Embryonic facial prominence (tissue), 1 donor: Measurements from ENCODE around the gene ZNF385B.

Experiments
- DNase-seq: peaks from one replicate; pipeline ENCODE4 v3.0.0-alpha.2; 2016; ENCODE audit errors: extremely low spot score

Gene ZNF385B

DNA sequence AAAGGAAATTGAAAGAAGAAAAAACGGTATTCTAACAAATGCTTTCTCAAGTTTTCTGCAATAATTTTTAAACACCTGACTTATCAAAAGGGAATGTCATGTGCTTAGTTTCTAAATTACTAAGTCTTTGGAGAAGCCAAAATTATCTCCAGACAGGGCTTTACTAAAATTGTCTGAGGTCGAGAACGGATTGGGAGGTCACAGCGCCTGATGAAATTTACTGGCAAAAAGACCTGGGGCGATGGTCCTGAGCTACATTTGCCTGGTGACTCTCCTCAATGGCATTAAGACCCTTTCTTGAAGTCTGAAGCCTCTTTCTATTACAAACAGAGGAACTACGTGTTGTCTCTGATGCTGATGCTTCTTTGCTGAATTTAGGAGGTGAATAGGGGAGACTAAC, 305.0 kb downstream of the ZNF385B start:
- DNase-seq, result no peak

DNA sequence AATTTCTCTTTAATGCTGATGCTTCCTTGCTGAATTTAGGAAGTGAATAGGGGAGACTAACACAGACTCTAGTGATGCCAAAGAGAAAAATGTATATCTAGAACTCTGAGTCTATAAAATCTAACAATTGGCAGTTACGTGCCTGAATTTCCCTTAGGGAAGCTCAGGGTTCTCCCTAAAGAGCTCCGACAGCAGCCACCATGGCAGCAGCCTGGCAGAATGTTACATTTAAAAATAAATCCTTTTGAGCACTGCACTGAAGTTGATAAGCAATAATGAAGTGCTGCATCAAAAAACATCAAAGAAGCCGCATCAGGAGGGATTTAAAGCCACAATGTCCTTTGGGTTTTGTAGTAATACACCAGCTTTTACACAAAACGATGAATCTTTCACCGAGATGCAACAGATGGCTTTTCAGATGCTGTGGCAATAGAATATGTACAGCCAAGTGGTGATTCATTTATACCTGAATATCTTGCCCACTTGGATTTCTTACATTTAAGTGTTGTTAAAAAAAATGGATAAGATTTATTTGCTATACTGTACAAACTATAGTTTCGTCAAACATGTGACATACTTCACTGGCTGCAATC, 305.6 kb downstream of the ZNF385B start:
- no peak for DNase-seq

DNA sequence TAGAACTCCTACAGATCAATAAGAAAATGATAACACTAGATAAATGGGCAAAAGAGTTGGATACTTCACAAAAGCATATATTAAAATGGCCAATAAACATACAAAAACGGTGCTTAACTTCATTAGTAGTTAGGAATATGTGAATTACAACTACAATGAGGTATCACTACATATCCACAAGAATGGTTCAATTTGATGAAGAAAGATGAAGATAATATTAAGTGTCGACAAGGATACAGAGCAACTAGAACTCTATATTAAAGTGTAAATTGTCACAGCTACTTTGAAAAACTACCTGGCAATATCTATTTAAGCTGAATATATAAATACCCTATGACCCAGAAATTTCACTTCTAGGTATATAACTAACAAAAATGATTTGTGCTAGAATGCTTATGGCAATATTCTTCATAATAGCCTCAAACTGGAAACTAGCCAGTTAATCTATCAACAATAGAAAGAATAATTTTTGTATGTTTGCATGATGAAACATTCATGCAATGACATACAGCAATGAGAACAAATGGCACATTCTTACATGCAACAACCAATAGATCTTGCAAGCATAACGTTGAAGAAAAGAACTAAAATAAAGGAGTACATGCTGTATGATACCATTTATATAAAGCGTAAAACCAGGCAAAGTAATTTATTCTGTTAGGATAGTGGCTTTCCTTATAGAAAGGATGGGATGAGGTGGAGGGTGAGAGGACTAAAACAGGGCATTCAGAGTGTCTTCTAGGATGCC, 306.6 kb downstream of the ZNF385B start:
- DNase-seq, result no peak

DNA sequence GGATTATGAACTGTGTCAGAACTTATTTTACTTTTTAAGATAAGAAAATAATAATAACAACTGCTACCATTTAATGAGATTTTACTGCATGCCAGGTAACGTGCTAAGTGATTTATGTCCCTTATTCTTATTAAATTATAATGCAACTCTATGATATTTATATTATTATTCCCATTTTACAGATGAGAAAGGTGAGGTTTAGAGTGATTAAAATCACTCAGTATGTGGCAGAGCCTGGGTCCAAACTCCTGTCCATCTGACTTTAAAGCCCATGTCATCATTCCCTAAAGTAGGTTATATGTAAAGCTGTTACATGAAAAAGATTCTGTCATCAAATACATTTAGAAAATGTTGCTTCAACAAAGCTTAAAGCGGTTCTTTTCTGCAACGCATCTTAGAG, 308.0 kb downstream of the ZNF385B start:
- no peak for DNase-seq

DNA sequence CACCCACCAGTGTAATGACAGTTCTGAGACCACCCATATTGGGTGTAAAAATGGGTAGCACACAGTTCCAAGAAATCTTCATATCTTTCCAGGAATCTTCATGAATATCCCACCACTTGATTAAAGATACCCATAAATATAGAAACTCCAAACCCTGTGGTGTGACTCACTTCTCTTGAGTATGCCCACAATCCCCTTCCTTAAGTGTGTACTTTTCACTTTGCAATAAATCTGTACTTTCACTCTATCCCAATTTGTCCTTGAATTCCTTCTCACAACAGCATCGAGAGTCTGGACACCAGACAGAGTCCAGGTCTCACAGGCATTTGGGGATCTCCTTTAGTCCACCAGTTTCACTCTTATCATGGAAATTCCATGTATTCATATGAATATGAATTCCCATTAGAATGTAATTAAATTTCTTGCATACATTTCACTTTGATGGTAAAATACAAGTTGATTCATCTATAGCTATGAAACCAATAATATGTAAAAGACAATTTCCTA, 309.8 kb downstream of the ZNF385B start:
- no peak for DNase-seq

DNA sequence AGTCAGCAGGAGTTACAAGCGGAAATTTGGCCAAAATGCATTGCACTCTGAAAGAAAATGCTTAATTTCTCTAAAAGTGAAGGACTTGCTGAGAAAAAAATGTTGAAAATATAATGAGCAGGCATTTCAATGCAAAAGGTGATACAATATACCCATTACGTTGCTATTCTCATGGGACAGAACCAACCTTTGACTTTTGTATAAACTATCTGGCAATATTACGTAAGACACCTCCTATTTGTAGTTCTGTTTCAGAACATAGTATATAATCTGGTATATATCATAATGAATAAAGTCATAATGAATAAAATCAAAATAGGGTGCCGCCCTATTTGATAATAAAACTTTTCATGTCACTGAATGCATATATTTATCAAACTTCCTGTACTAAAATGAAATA, 310.6 kb downstream of the ZNF385B start:
- DNase-seq, result no peak

DNA sequence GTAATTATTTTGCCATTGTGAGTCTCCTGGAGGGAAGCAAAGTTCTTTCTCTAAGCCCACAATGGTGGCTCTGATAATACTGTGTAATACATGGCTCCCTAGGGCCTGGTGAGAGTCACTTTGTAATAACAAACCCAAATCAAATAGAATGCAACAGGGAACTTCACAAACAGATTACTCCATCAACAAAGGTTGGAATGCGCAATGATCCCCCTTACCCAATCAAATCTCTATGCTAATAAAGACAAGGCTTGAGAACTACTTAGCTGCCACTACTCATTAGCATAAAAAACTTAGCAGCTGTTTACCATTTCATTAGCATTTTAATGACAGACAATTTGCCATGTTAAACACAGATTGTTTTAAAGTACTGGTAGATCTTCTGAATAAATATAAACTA, 311.2 kb downstream of the ZNF385B start:
- no peak for DNase-seq

DNA sequence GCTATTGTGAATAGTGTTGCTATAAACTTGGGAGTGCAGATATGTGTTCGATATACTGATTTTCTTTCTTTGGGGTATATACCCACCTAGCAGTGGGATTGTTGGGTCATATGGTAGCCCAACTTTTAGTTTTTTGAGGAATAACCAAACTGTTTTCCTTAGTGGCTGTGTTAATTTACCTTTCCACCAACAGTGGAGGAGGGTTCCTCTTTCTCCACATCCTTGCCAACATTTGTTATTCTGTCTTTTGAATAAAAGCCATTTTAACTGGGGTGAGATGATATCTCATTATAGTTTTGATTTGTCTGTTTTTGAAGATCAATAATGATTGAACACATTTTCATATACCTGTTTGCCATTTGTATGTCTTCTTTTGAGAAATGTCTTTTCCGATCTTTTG, 314.8 kb downstream of the ZNF385B start:
- no peak for DNase-seq

DNA sequence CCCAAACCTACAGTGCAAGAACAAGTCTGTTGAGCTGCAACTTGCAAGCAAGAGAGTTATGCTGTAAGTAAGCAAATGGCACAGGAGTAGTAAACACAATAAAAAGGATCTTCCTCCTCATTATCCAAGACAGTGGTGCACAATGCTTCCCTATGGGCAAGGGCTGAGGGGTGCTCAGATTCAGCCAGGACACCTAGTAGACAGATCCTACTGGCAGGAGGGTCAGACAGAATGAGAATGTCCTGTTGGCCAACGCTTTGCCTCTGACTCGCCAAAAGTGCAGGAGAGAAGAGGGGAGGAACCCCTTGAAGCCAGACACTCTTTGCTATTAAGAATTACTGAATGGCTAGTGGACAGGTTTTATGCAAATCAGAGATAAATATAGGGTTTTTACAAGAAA, 316.4 kb downstream of the ZNF385B start:
- no peak for DNase-seq

DNA sequence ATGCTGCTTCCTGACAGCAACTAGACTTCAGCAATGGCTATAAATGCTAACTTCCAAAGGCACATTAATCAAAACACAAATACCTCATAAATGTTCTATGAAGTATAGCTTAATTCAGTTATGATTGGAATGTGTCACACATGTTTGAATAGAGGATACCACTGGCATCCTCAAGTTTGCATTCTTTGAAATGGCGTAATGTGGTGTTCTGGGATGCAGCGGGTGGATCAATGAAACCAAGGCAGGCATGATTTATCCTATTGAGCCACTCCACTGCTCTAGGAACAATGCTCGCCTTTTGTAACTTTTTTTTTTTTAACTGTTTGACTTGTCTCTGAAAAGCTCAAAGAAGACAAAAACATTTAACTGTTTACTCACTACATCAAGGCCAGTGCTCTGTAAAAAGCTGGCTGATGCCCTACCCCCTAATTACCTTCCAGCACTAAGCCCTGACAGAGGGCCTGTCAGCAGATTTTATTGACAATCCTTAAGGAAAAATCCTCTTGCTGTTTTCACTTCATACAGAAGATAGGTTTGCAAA, 318.0 kb downstream of the ZNF385B start:
- no peak for DNase-seq

DNA sequence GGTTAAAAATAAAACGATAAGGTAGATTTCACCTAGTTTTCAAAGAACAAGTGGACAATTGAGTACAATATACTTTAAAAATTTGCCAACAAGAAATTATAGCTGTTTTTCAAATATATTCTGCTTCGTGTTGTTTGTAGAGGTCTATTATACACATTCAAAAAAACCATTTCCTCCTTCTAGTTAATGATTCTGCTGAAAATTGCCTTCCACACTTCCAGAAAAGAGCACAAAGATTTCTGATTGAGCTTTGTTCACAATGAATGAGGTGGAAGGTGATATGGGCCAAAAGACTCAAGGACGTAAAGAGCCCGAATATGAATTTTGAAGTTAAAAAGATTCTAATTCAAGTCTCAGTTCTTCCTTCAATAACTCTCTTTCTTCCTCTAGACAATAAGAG, 319.8 kb downstream of the ZNF385B start:
- no peak for DNase-seq

DNA sequence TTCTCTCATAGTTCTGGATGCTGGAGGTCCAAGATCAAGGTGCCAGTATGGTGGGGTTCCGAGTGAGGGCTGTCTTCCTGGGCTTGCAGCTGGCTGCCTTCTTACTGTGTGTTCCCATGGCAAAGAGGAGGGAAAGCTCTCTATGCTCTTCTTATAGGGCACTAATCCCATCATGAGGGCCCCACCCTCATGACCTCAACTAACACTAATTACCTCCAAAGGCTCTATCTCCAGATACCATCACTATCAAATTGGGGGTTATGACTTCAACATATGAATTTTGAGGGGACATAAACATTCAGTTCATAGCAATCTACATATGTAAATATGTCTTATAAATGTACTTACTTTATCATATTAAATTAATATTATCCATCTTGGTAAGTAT, 322.3 kb downstream of the ZNF385B start:
- no peak for DNase-seq

DNA sequence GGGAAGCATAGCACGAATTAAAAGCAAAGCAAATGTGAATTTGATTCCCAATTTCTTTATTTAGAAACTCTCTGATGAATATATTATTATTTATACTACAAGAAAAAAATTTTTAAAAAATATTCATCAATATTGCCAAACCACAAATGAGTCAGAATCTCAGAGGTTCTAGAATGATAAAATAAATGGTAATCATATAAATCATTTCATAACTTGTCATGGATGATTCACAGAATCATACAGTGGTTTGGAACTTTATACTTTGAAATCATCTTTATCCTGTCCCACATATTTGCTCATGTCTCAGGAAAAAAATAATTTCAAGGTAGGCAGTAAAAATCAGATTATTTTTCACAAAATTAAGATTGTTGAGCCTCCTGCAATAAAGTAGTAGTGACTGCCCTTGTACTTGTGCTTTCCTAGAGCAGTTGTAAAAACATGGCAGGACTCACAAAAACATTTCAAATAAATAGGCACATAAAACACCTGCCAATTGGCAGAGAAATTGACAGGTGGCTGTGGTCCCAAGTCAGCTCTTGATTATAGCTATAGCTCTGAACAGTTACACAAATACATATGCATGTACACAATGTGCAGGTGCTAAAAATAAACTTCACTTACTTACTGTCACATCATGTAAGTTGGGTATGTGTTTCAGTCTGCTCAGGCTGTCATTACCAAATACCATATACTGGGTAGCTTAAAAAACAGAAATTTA, 322.8 kb downstream of the ZNF385B start:
- no peak for DNase-seq

DNA sequence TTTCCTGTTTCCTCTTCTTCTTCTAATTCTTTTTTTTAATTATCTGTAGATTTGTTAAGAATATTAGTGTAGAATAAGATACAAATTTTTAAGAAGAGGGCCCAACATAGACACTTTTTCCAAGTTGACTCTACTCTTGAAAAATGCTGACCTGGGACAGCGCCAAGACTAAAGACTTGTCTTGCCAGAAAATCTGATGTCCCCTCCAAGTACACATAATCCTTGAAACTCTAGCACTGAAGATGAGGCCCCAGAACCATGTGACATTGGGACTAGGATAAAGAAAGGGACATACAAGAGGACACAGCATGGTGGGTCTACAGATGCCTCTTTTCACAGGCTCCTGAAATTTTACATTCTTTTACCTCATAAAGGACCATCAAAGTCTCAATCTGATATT, 325.2 kb downstream of the ZNF385B start:
- no peak for DNase-seq

DNA sequence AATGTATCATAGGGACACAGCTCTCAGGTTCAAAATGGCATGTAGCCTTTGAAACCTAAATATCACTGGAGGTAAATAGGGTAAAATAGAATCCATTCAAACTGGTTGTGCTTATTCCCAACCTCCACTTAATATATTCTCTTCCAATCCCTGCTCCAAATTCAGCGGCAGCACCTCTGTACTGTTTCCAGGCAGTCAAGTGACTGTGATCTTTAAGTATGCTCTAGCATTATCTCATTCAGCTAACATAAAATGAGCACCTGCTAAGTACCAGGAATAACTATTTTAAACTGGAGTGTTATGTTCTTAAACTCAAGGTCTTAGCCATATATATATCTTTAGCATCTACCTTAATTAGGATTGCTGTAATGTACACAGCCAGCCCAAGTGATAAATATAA, 327.5 kb downstream of the ZNF385B start:
- no peak for DNase-seq

DNA sequence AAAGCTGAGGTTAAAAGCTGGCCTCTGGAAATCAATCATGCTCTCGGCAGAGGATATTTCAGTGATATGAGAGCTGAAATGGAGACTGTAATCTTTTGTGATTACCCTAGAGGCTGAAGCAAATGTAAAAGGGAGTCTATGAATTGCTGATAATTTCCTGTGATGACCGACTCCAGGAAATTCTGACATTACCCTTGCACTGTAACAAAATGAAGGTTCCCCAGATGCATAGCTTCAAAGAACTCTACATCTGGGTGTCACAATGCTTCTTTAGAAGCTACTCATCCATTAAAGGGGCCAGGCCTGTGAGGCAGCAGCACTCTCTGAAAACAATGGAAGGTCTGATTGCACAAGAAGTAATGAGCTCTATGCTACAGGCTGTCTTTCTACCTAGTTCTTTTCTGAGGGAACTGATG, 328.5 kb downstream of the ZNF385B start:
- no peak for DNase-seq

DNA sequence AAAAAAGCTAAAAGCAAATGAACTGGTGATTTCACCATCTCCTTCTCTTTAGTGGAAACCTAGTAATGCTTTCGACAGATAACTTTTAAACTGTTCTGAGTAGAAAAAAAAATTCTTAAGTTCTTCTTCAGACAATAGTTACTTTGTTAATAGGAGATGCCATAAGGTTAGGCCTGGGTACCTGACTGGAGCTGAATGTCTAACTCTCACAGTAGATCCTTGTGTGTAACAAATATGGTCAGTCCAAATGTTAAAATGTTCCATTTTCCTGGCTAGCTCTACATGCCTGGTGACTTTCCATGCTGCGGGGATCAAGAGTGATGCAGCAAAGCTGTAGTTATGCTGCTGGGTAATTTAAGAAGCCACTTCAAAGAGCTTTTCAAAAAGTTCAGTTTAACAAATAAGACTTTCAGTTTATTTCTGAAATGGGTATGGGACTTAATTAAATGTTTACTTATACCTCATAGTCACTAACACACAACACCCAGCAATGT, 332.8 kb downstream of the ZNF385B start:
- DNase-seq, result no peak

DNA sequence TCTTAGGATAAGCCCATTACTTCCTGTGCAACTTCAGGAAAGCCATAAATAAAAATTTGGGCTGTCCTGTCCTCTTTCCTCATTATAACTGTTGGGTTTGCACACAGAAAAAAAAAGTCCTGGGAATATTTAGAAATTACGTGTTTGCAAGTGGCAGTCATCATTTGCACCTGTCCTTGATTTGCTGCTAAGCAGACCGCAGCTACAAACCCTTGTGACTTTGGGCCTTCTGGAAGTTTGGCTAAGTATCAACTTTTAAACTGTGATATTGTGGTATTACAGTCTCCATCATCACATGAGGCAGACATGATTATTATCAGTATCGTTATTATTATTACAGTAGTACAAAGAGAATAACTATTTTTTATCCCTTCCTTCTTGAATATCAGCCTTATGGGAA, 336.1 kb downstream of the ZNF385B start:
- DNase-seq, result no peak

DNA sequence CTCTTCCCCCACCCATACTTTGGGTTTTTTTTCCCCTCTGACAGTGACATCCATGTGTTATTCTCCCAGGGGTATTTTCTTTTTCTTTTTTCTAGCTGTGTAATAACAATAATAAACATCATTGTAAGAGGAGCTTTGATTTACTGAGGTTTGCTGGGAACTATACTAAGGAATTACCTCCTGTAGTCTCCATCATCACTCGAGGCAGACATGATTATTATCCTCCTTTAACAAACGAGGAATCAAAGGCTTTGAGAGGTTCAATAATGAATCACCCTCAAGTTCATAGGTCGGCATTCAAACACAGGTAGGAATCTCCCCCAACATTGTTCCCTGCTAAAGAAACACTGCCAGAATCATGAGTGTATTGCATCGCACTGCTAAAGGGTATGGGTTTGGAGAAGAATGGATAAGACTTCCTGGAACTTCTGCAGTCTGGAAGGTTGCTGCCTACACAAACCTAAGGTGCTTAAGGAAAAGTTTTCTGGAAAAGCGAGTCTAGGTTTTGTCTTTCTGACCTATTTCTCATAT, 336.5 kb downstream of the ZNF385B start:
- DNase-seq, result no peak

DNA sequence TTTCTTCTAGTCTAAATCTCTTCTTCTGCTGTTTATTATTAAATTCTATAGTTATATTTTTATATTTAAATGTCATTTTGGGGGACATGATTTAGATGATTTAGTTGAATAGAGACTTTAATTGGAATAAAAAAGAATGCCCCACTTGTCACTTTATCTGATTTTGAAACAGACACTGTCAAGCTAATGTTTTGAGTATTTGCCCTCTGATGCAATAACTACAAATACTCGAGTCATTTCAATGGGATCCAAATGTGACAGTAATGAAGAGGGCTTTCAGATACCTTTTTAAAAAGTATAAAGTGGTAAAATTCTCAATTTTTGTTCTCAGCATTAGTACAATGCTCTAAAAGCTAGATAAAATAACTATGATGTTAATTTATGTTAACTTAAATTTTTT, 339.5 kb downstream of the ZNF385B start:
- no peak for DNase-seq

DNA sequence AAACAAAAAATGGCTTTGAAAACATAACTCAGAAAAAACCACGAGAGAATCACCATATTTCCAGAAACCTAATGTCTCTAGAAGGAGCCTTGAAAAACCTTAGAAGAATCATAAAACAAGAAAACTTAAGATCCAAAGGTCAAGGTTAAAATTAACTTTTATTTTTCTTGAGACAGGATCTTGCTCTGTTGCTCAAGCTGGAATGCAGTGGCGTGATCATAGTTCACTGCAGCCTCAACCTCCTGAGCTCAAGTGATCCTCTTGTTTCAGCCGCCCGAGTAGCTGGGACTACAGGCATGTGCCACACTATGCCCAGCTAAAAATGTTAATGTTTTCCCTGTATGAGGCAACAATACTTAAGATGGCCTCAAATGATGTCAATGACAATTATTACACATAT, 342.6 kb downstream of the ZNF385B start:
- no peak for DNase-seq

DNA sequence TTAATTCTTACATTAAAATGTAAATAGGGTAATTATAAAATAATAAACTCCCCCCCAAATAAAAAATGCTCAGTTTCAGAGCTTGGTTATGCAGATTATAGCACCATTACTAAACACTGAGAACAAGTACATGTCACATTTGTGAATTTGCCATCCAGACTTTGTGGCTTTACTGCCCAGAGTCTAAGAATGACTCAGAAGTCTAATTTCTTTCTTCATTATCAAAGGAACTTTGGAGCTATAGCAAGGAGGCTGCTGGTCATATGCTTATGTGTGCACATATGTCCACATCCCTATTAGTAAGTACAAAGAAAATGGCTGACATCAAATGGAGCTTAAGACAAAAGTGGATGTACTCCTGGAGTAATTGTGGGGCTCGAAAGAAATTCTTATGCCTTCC, 348.2 kb downstream of the ZNF385B start:
- no peak for DNase-seq
